GM21737 (cell line): Measurements from ENCODE around the gene HOXC11.

Source experiments
- ATAC-seq: cut with Tn5 transposase; IDR thresholded peaks from one replicate; pipeline ENCODE4 v1.9.1; 2021; ENCODE audit warnings: mild to moderate bottlenecking, moderate library complexity; ENCODE audit not compliant: unreplicated experiment

HOXC11 gene

DNA sequence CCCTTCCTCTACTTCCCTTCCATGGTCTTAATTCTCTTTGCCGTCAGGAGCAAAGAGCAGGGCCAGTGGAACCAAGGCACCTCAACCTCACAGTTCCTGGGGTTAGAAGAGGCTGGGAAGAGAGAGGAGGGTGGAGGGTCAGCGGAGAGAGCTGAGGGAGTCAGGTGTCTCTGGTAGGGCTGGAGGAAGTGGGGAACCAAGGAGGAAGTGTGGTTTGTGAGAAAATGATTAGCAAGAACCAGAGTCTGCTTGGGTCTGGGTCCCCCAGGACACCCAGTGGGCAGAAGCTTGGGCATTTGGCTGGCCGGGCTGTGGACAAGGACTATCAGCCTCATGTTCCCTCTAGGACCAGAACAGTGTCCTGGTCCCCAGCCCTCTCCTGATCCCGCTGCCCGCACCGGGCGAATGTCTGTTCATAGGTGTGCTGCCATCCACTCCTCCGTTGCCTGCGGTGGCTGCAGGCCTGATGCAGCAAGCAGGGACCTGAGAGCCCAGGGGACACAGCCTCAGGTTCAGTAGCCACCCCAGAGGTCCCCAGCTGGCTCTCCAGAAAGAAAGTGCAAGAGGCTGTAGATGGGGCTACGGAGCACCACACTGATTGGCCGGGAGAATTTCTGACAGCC lies 15.9 kb upstream of the HOXC11 start:
- no peak for ATAC-seq

- ATAC-seq, result no peak
Observed at GRCh38 chr12:53958128-53958527, 14.8 kb upstream of the HOXC11 start.

- ATAC-seq, result no peak
Observed at GRCh38 chr12:53959314-53959713, 13.6 kb upstream of the HOXC11 start.

DNA sequence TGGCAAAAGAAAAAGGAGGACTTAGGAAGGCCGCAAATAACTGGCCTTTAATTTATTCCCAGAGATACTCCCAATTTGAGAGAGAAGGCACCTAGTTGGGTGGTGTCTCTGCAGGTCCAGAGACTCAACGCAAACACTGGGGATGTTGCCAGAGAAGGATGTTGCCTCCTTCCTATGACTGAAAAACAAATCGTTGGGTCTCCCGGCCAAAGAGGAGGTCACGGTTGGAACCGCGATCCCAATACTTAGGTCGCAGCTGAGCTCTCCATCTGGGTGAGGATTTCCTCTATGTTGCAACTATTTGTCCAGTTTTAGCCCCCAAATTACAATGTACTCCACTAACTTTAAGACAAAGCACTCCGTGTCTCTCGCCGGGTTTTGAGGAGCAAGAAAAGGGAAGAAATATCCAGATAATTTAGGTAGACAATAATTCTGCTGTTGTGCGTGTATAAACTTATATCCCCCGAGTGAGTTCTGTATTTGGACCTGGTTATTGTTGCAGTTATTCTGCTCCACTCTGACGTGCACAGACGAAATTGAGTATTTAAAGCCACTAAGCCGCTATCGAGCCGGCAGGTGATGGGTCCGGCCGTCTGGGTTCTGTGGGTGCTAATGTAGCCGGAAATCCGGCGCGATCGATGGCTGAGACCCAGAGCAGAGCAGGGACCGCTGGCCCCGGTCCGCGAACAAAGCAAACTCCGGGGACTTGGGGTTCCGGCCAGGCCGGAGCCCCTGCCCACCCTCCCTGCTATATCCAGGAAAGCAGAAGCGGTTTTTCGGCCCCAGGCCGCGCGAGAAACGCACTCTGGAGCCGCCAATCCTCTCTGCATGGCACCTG lies 12.5 kb upstream of the HOXC11 start:
- ATAC-seq, result no peak

GRCh38 chr12:53961025-53961761 lies 11.7 kb upstream of the HOXC11 start:
- no peak for ATAC-seq

GRCh38 chr12:53963005-53963404 lies 9.9 kb upstream of the HOXC11 start:
- ATAC-seq, result no peak

DNA sequence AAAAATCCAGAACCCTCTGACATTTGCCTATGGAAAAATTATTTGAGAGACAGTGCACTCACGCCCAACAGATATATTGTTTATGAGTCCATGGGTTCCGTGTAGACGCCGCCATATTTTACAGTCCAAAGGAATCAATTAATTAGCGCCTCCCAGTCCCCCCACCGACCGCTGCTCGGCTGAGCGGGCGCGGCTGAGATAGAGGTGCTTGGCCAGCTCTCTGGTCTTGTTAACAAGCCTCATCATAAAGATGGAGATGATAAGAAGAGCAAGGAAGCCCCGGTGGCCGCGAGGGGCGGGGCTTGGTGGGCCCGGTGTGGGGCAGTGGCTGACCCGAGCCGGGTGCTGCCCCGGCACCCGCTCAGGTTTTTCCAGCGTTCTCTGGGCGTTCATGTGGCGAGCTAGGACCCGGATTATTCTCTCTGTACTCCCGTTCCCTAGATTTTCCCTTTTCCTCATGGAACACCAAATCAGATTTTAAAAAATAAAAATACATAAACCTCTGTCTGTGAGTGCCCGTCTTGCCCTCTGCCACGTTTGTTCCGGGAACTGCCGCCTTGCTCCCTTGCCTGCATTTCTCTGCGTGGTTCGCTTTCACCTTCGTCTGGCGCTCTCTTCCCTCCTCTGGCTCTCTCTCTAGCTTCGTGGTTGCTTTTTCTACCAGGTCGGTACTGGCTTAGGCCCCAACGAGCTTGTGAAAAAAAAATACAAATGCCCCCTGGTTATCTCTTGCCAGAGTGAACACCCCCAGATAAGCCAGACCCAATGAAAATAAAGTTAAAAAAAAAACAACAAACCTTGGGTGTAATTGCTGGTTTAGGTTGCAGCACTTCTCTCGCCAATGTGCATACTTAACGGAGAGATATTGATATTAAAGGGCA lies 9.3 kb upstream of the HOXC11 start:
- ATAC-seq, result no peak

GRCh38 chr12:53964315-53964713 lies 8.6 kb upstream of the HOXC11 start:
- ATAC-seq, result no peak

DNA sequence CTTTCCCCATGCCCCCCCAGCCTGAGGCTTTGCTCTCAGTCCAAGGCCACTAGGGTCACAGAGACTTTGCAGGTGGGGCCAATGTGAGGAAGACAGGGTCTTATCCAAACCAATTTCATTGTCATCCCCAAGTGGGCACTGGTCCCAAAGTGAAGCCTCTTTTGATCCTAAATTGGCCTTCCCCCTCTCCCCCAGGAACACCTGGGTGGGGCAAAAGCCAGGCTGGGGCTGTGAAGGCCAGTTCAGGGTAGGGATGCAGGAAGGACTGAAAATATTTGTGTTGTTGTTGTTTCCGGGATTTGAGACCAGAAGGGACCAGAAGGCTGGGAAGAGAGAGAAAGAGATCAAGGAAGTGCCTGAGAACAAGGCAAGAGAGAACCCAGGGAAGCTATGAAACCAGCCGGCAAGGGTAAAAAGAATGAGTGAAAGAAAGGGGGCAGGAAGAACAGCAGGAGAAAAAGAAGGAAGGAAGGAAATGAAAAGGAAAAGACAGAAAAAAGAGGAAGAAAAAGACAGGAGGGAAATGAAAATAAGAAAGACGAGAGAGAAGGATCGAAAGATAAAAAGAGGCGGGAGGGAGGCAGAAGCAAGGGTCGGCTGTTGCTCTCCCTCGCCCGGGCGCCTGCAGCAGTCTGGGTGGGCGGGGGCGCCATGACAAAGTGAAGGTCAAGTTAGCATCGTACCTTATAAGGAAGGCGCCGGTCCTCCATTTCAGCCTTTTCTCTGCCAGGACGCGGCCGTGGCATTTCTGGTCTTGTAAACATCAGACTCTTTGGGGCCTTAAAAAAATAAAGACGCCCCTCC lies 7.4 kb upstream of the HOXC11 start:
- no peak for ATAC-seq

- ATAC-seq, result no peak
Observed at GRCh38 chr12:53966085-53966384, 6.9 kb upstream of the HOXC11 start.

- ATAC-seq, result no peak
Observed at GRCh38 chr12:53966385-53967133, 6.4 kb upstream of the HOXC11 start.

GRCh38 chr12:53967421-53967925 lies 5.5 kb upstream of the HOXC11 start:
- ATAC-seq, result no peak

GRCh38 chr12:53968214-53969127 lies 4.5 kb upstream of the HOXC11 start:
- no peak for ATAC-seq

DNA sequence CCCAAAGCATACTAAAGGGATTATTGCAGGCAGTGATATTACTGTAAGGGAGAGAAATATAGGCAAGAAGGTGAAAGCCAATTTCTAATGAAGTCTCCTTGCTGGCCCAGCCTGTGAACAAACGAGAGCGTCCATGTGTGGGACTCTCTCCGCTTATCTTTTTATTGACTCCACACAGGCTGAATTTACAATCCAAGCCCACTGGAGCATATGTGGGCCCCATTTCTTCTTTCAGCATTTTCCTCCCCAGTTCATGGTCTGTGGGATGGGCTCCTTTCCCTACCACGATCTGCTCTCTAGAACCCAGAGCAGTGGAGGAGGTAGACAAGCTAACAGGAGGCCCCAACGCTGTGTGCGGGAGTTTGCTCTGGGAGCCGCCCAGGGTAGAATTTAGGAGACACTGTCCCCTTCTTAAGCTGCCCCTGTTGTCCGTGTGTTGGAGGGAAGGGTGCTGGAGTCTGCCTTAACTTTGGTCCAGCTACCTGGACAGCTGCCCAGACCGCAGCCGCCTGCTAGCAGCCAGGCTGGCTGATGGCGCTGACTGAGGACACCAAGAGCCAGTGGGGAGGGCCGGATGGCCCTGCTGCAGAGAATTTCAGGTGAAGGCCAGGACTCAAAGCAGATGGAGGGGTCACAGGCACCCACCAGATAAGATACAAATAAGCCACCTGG lies 3.2 kb upstream of the HOXC11 start:
- no peak for ATAC-seq

GRCh38 chr12:53970451-53970850 lies 2.5 kb upstream of the HOXC11 start:
- no peak for ATAC-seq

DNA sequence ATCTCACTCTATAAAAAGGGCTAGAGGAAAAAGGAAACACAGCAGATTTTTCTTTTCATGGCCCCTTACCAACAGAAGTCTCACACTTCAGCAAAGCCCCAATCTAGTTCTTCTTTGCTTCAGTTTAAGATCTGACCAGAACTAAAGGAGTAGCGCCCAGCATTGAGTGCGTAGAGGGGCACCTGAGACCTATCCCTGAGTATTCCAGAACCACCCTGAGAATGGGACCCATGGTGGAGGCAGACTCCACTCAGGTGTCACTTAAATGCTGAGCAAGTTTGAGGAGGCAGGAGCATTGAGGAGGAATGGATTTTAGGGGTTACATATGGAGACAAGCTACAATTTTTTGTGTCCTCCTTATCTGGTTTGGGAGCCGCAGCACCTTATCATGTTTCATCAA lies 1.8 kb upstream of the HOXC11 start:
- ATAC-seq, result no peak

- no peak for ATAC-seq
Observed at GRCh38 chr12:53971686-53972085, 1.2 kb upstream of the HOXC11 start.
